Activated T-cell treated with anti-CD3 and anti-CD28 coated beads, Interleukin-2, amount 50 U/mL, for 4 hours (primary cell): ENCODE measurements around the gene PI16. TPM values are rescaled to one million over a fixed set of nuclear protein-coding genes. Genes with fewer than 3 reads are reported as not detected.

Experiments used
- ATAC-seq, 2 donors: fragments of 200-7000 bp; cut with Tn5 transposase; one replicate each; pipeline ENCODE4 v1.10.0; 2021
- DNase-seq: peaks from one replicate; pipeline ENCODE4 v3.0.0-alpha.2; 2020
- H3K27me3 Mint-ChIP-seq: one replicate; pipeline ENCODE4 v1.8.0; 2021; ENCODE audit warnings: low read depth, mixed read lengths
- H3K36me3 Mint-ChIP-seq: one replicate; pipeline ENCODE4 v1.8.0; 2022; ENCODE audit warnings: mixed read lengths; ENCODE audit not compliant: insufficient read depth
- H3K4me1 Mint-ChIP-seq: one replicate; pipeline ENCODE4 v1.8.0; 2021; ENCODE audit warnings: low read depth, mixed read lengths
- H3K4me3 Mint-ChIP-seq: one replicate; pipeline ENCODE4 v1.8.0; 2021; ENCODE audit warnings: mild to moderate bottlenecking, moderate library complexity, mixed read lengths
- H3K9me3 Mint-ChIP-seq: one replicate; pipeline ENCODE4 v1.8.0; 2021; ENCODE audit warnings: mixed read lengths
- total RNA-seq, 3 donors: library from RNA; stranded (reverse); gene quantifications; one replicate each; pipeline ENCODE4 v1.2.1, GENCODE V29; 2021

Gene PI16
- total RNA-seq, 3 donors from 2014 or later: not detected

- ATAC-seq (no peak), DNase-seq (no peak)
- Mint-ChIP-seq H3K27me3 (no peaks in the 10 kb centered on the region), H3K4me1 (peaks cover 17% of the 10 kb centered on the region), H3K4me3 (no peak overlapping the region), H3K9me3 (no peaks in the 10 kb centered on the region), H3K36me3 (no peaks in the 10 kb centered on the region)
These were observed 49.8 kb downstream of the PI16 start for GRCh38 chr6:37004044-37004980.

GRCh38 chr6:37005061-37005810 is 50.7 kb downstream of the PI16 start, which contains the start of gene FGD2:
TSS of gene FGD2 (plus strand) at chr6:37005655. CDS start at chr6:37005818, 163 bp downstream.
- Mint-ChIP-seq H3K9me3 (no peaks in the 10 kb centered on the region), H3K4me3 (peak within 1 kb of the TSS; percentile 71), H3K36me3 (no peaks in the 10 kb centered on the region), H3K4me1 (peaks cover 17% of the 10 kb centered on the region), H3K27me3 (no peaks in the 10 kb centered on the region)
- DNase-seq (no peak), ATAC-seq (no peak)

- DNase-seq (no peak), ATAC-seq (peak in 1 of 2 donors; percentile 41)
- H3K4me1 Mint-ChIP-seq: peaks cover 17% of the 10 kb centered on the region
- H3K4me3 Mint-ChIP-seq: peak overlapping the region; percentile 71
- no peaks in the 10 kb centered on the region for H3K9me3 Mint-ChIP-seq
- no peaks in the 10 kb centered on the region for H3K27me3 Mint-ChIP-seq
- no peaks in the 10 kb centered on the region for H3K36me3 Mint-ChIP-seq
These were observed 51.5 kb downstream of the PI16 start for GRCh38 chr6:37005827-37006567.

GRCh38 chr6:37006793-37007339 is 52.3 kb downstream of the PI16 start:
- Mint-ChIP-seq H3K36me3 (no peaks in the 10 kb centered on the region), H3K4me1 (peaks cover 17% of the 10 kb centered on the region), H3K27me3 (no peaks in the 10 kb centered on the region), H3K9me3 (no peaks in the 10 kb centered on the region), H3K4me3 (peak overlapping the region; percentile 71)
- DNase-seq: no peak
- ATAC-seq: no peak

- Mint-ChIP-seq H3K4me1 (peaks cover 17% of the 10 kb centered on the region), H3K9me3 (no peaks in the 10 kb centered on the region), H3K27me3 (no peaks in the 10 kb centered on the region), H3K36me3 (no peaks in the 10 kb centered on the region), H3K4me3 (peak overlapping the region; percentile 19)
- ATAC-seq: no peak
- no peak for DNase-seq
These were observed 53.0 kb downstream of the PI16 start for GRCh38 chr6:37007340-37008043.

- ATAC-seq (no peak), DNase-seq (no peak)
- Mint-ChIP-seq H3K4me3 (no peak overlapping the region), H3K4me1 (peaks cover 17% of the 10 kb centered on the region), H3K27me3 (no peaks in the 10 kb centered on the region), H3K9me3 (no peaks in the 10 kb centered on the region), H3K36me3 (no peaks in the 10 kb centered on the region)
These were observed 54.2 kb downstream of the PI16 start for GRCh38 chr6:37008484-37009465.

- H3K36me3 Mint-ChIP-seq: no peaks in the 10 kb centered on the region
- no peak overlapping the region for H3K4me3 Mint-ChIP-seq
- H3K9me3 Mint-ChIP-seq: no peaks in the 10 kb centered on the region
- H3K27me3 Mint-ChIP-seq: no peaks in the 10 kb centered on the region
- ATAC-seq (no peak), DNase-seq (no peak)
- peaks cover 14% of the 10 kb centered on the region for H3K4me1 Mint-ChIP-seq
These were observed 55.9 kb downstream of the PI16 start for GRCh38 chr6:37010402-37010892.

- Mint-ChIP-seq H3K4me3 (no peak overlapping the region), H3K36me3 (no peaks in the 10 kb centered on the region), H3K27me3 (no peaks in the 10 kb centered on the region), H3K4me1 (peaks cover 2% of the 10 kb centered on the region), H3K9me3 (no peaks in the 10 kb centered on the region)
- ATAC-seq (no peak), DNase-seq (no peak)
These were observed 57.3 kb downstream of the PI16 start for GRCh38 chr6:37011656-37012378.

- peaks cover 11% of the 10 kb centered on the region for H3K4me1 Mint-ChIP-seq
- no peak for DNase-seq
- H3K4me3 Mint-ChIP-seq: no peak overlapping the region
- no peak for ATAC-seq
- no peaks in the 10 kb centered on the region for H3K36me3 Mint-ChIP-seq
- H3K27me3 Mint-ChIP-seq: no peaks in the 10 kb centered on the region
- no peaks in the 10 kb centered on the region for H3K9me3 Mint-ChIP-seq
These were observed 59.3 kb downstream of the PI16 start for GRCh38 chr6:37013516-37014491.
